Lower leg skin (tissue), 4 donors: Measurements from ENCODE around the gene SULT1C4. TPM values are rescaled to one million over a fixed set of nuclear protein-coding genes. Genes with fewer than 3 reads are reported as not detected.

Source experiments
- DNase-seq, 2 donors: peaks; one replicate each; pipeline ENCODE4 v3.0.0-alpha.2; 2019; ENCODE audit warnings: low spot score in 2 of 2
- H3K4me3 ChIP-seq: fragments of 200-600 bp; sonication (generic); 2 replicates; pipeline ENCODE4 v1.5.1; 2017; ENCODE audit warnings: mild to moderate bottlenecking, low read depth; ENCODE audit not compliant: poor library complexity, severe bottlenecking
- POLR2A ChIP-seq, 2 donors: fragments of 450-650 bp; IDR thresholded peaks; one replicate each; pipeline ENCODE4 v1.6.1; 2016 to 2017; ENCODE audit warnings: antibody characterized with exemption in 2 of 2, mild to moderate bottlenecking in 1 of 2, moderate library complexity in 1 of 2
- WGBS, 2 donors: methylation state at CpG; one replicate each; pipeline ENCODE4 v1.1.5; 2018; 5-methylcytosine and 5-hydroxymethylcytosine counted together
- intact Hi-C: fragments of 100-400 bp; cut with DNase I; formaldehyde crosslinking; loops from one replicate; pipeline ENCODE4 v1.15.0; 2023; ENCODE audit warnings: low total_unique reads
- total RNA-seq, 4 donors: library from RNA; depleted of rRNA; stranded (reverse); fragments of >200 nt; gene quantifications; one replicate each; pipeline ENCODE4 v1.1.0, GENCODE V29; 2016
- TF ChIP-seq, protein P1 (sequence below), 3 donors: fragments of 450-650 bp; IDR thresholded peaks; one replicate each; pipeline ENCODE4 v1.5.1; 2016; ENCODE audit warnings: antibody characterized with exemption in 3 of 3, mild to moderate bottlenecking in 3 of 3, moderate library complexity in 2 of 3

SULT1C4 gene
- total RNA-seq, 4 donors from 2014 or later, result 0.17 to 2.4 (median 0.93) TPM

DNA sequence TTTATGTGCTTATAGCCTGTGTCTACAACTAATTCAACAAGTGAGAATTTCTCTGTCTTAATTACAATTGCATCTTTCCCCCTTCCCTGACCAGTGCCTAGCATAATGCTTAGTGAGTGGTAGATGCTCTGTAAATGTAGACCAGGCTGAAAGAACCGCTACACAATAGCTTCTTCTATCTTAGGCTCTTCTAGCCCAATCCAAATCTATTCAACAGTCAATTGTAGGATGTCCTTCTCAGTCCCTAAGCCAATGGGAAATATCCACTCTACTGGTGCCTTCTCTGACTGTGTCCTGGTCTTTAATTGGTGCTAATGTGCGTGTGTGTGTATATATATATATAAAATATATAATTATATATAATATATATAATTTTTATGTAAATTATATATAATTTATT lies 37.2 kb downstream of the SULT1C4 start:
- no peak for DNase-seq
- no peak overlapping the region for H3K4me3 ChIP-seq
- intact Hi-C loops, result no loop called here
- WGBS, 2 donors, result 90 to 98% methylated on average over 2 of the region's 2 CpGs
- TF ChIP-seq POLR2A (IDR thresholded peaks at IDR 0.05), result no peak
- TF ChIP-seq, protein P1, sequence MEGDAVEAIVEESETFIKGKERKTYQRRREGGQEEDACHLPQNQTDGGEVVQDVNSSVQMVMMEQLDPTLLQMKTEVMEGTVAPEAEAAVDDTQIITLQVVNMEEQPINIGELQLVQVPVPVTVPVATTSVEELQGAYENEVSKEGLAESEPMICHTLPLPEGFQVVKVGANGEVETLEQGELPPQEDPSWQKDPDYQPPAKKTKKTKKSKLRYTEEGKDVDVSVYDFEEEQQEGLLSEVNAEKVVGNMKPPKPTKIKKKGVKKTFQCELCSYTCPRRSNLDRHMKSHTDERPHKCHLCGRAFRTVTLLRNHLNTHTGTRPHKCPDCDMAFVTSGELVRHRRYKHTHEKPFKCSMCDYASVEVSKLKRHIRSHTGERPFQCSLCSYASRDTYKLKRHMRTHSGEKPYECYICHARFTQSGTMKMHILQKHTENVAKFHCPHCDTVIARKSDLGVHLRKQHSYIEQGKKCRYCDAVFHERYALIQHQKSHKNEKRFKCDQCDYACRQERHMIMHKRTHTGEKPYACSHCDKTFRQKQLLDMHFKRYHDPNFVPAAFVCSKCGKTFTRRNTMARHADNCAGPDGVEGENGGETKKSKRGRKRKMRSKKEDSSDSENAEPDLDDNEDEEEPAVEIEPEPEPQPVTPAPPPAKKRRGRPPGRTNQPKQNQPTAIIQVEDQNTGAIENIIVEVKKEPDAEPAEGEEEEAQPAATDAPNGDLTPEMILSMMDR (IDR thresholded peaks at IDR 0.05), result no peak

DNA sequence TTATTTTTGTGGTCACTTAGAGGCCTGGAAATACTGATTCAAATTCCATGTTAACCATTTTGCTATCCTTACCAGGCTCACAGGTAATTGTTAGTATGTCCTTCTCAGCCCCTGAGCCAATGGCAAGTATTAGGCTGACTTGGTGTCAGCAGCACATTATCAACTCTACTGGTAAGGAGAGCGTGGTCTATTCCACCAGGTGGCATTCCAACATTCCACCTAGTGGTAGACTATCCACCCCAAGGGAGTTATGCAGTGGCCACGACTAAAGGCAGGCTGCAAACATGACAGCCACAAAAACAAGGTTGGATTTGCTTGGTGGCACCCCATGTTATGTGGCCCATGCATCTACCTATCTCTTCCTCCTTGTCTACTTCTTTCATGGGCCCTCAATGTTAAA lies 39.5 kb downstream of the SULT1C4 start:
- DNase-seq, result no peak
- TF ChIP-seq POLR2A (IDR thresholded peaks at IDR 0.05), result no peak
- TF ChIP-seq, protein P1 (IDR thresholded peaks at IDR 0.05), result no peak
- H3K4me3 ChIP-seq, result no peak overlapping the region
- WGBS, 2 donors, result 68 to 82% methylated on average over 2 of the region's 2 CpGs
- intact Hi-C loops, result no loop called here

DNA sequence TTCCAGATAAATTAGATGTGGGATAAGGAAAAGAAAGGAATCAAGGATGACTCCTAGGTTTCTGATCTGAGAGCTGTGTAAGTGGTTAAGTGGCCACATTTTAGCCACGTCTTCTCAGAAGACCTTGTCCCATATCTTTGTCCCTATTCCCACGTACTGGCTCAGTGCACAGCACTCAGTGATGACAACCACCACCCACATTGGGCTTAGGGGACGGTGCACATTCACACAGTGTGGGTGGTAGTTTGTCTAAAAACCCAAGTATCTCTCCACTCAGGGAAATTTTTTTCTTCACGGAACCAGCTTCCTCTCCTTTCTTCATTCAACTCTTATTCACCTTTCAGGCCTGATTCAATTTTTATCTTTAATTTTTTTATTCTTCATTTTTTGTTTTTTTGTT lies 40.7 kb downstream of the SULT1C4 start:
- H3K4me3 ChIP-seq, result no peak overlapping the region
- TF ChIP-seq, protein P1 (IDR thresholded peaks at IDR 0.05), result no peak
- no peak for TF ChIP-seq POLR2A (IDR thresholded peaks at IDR 0.05)
- intact Hi-C loops, result no loop called here
- 68 to 88% methylated on average over 4 of the region's 4 CpGs for WGBS, 2 donors
- DNase-seq, result no peak

DNA sequence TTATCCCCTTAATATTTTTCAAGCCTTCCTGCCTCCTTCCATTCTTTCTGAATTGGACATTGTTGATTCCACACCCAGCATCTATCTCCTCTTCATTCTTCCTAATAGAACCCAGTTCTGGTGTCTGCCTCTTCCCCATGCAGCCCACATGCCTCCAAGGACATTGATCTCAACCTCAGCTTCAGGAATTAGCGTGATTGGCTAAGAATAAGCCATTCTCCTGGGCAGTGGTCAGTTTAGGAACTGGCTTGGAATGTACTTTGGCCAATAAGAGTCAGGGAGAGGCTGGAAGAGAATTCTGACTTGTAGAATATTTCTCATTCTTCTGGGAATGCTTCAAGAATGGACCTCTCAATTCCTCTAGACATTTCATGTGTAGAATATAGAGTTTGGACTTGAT lies 45.3 kb downstream of the SULT1C4 start:
- no peak for TF ChIP-seq POLR2A (IDR thresholded peaks at IDR 0.05)
- TF ChIP-seq, protein P1 (IDR thresholded peaks at IDR 0.05), result no peak
- 91 to 96% methylated on average over 1 of the region's 1 CpG for WGBS, 2 donors
- intact Hi-C loops, result no loop called here
- no peak for DNase-seq
- no peak overlapping the region for H3K4me3 ChIP-seq

DNA sequence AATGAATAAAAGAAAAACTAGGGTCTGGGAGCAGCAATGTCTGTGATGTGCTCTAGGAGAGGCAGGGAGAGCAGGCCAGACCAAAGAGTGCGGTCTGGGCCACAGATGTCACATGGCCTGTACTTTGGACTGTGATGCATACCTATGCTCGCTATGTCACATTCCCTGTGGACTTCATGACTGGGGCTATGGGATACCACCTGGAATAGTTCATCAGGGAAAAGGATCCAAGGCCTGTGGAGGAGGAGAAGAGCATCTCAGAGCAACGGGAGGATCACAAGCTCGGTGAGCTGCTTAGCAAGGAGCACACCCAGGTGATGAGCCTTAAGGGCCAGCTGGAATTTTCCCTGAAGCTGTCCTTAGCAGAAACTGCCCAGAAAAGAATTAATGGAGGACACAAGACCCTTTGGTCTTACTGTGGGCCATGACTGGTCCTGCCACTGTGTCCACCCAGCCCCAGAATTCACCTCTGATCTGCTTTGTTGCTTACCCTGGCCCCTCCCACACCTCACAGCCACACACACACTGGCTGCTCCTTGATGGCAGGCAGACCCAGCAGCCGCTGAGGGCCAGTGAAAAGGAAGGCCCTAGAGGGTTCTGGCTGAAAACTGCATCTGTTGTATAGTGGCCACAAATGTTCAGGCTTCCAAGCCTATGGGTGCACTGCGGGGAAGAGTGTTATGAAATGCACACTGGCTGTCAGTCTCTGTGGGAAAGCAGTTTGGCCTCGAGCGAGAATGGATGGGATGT lies 45.9 kb downstream of the SULT1C4 start:
- WGBS, 2 donors, result 83 to 84% methylated on average over 8 of the region's 8 CpGs
- DNase-seq, result no peak
- no peak overlapping the region for H3K4me3 ChIP-seq
- TF ChIP-seq POLR2A (IDR thresholded peaks at IDR 0.05), result no peak
- TF ChIP-seq, protein P1 (IDR thresholded peaks at IDR 0.05), result no peak
- intact Hi-C loops, result no loop called here
